Activated gamma-delta T cell treated with anti-CD3 and anti-CD28 coated beads, Interleukin-2, amount 50 U/mL, for 16 hours (primary cell): ENCODE measurements around the gene CLEC4C.

ENCODE experiments used
- DNase-seq: peaks from one replicate; pipeline ENCODE4 v3.0.0-alpha.2; 2020; ENCODE audit warnings: low read depth

The CLEC4C gene

DNA sequence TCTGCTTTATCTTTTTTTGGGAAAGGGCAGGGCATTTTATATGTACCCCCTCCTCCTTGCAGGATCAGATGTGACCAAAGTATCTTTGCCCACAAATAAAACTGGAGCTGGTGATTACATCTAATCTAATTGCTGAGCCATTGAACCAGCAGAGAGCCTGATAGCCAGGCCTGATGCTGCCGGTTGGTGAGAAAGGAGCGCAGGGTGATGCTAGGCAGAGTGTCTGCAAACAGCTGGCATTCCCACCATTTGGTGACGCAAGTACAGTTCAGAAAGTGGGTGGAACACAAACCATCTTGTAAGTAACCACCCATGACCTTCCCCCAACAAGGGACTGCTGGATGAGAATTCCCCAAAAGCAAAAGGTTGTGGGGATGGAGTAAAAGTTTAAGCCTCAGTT, 23.2 kb downstream of the CLEC4C start:
- no peak for DNase-seq

GRCh38 chr12:7719946-7720730, 27.0 kb downstream of the CLEC4C start:
- no peak for DNase-seq

DNA sequence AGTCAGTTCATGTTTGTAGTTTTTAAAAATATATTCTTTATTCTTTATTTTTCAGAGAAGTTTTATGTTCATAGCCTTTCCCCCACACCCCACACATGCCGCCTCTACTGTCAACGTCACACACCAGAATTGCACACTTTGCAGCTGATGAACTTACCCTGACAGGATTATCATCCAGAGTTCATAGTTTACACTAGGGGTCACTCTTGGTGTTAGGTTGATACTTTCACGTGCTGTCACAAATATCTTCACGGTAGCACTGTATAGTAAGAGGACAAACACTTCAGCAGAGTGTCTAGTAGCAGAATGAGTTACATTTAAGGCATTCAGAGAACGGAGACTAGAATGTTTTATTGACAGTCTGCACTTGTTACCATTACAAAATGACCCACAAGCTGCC, 30.8 kb downstream of the CLEC4C start:
- DNase-seq: no peak

GRCh38 chr12:7712841-7713442, 34.2 kb downstream of the CLEC4C start:
- no peak for DNase-seq

DNA sequence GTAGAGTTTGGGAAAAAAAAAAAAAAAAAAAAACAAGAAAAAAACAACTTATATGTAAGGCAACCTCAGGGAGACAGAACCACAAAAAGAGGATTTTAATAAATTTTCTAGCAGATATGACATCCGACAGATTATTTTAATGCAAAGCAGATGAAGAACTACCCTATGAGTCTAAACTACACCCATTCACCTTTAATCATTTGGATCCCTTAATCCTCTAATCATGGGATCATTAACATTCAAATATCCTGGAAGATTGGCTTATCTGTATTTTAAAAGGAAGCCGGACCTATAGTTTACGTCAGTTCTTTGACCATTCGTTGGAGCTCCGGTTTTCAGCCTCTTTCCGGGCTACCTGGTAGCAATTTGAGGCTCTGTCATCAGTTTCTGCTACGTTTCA, 36.0 kb downstream of the CLEC4C start, which contains the start of gene DPPA3:
Gene DPPA3, plus strand, starts transcription at position 301 of the 400 bp plus-strand sequence. CDS start 138 bp downstream, outside the sequence.
- no peak for DNase-seq

GRCh38 chr12:7709969-7710675, 37.1 kb downstream of the CLEC4C start:
- DNase-seq: no peak

DNA sequence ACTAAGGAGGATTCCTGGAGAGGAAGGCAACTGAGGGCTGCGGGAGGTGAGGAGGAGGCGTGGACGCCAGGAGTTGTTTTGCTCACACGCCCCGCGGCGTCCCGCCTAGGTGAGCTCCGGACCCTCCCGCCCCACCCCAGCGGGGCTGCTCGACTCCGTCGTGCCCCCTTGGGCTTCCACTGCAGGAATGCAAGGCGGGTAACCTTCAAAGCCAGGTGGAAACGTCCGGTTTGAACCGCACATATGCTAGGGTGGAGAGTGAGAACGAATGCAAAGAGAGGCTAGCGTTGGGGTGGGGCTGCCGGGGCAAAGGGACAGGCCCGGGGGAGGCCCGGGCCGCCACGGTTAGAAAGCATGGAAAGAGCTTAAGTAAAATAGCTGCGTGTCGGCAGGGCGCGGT, 41.3 kb downstream of the CLEC4C start:
- no peak for DNase-seq

GRCh38 chr12:7695566-7696197, 51.5 kb downstream of the CLEC4C start, which contains the start of gene GDF3:
TSS of gene GDF3 (minus strand) at chr12:7695775. CDS start at chr12:7695728, 47 bp downstream.
- no peak for DNase-seq

GRCh38 chr12:7695237-7695560, 52.0 kb downstream of the CLEC4C start:
- DNase-seq: no peak

GRCh38 chr12:7694556-7695236, 52.5 kb downstream of the CLEC4C start:
- DNase-seq: no peak

GRCh38 chr12:7693793-7694192, 53.4 kb downstream of the CLEC4C start:
- no peak for DNase-seq

DNA sequence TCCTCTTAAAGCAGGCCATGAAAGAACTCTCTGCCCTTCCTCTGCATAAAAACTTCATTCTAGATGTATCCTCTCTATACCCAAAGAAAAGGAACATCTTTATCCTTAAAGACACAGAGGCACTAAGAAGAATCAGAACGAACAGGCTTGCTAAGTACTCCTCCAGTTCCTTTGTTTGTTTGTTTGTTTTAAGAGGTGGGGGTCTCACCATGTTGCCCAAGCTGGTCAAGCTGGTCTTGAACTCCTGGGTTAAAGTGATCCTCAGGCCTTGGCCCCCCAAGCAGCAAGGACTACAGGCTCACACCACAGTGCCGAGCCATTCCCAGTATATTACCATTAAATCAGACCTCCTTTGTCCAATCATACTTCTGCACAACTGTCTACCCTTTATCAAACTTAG, 65.6 kb downstream of the CLEC4C start:
- DNase-seq: no peak
